ENCODE data around the gene ASTE1.
A peak's percentile ranks its signal among the peaks of the same experiment; 100 is the strongest.

Gene ASTE1

DNA sequence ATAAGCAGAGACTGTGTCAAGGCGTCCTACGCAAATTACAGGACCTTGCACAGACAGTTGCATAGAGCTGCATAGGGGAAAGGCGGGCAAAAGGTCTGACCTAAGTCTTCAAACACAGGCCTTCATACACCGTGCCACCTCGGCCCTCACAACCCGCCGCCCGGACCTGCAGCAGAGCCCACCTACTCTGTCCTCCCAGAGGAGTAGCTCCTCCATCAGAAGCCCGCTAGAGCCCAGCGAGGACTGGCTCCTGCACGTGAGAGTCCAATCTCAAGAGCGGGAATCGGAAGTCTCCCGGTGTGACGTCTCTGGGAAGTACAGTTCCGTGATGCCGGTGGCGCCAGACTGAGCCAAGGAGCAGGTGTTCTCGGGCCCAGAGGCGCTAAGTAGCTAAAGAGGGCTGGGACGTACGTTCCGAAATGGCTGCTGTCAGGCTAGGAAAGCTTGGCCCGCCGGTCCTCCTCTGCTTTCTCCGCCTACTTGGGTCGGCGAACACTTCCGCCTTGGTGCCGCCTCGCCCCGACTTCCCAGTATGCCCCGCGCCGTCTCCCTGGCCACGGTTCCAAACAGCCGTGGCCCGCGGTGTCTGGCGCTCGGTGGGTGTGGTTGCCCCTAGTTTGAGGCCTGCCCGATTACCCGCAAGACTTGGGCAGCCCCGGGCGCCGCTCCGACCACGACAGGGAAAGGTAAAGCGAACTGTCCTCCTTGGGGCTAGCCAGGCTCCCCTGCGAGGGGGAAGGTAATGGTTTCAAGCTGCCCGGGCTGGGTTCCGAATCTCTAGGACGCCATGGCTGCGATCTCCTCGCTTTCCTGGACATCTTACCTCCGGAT lies at the start of gene ASTE1, which contains the start of gene NEK11:
ASTE1 (minus strand) TSS at position 505 of the 831 bp plus-strand sequence. CDS start 1,519 bp downstream, outside the sequence.
NEK11 (plus strand) TSS at position 557 of the 831 bp plus-strand sequence. CDS start 2,832 bp downstream, outside the sequence.
- ATAC-seq = peak; percentile 99
- TF ChIP-seq ZFP3 (CRISPR knock-in tag; IDR thresholded peaks at IDR 0.05) = 0 out of 2 replicates have a peak, but pooled peaks have one; percentile 56
- no peak for TF ChIP-seq CSDC2 (CRISPR knock-in tag; IDR thresholded peaks at IDR 0.05)

GRCh38 chr3:131075632-131076328 lies 49.2 kb upstream of the ASTE1 start:
- no peak for ATAC-seq
- no peak for TF ChIP-seq BACH2 (CRISPR knock-in tag; IDR thresholded peaks at IDR 0.05; ENCODE audit: borderline replicate concordance)
- TF ChIP-seq PATZ1 (CRISPR knock-in tag; IDR thresholded peaks at IDR 0.05; ENCODE audit: borderline replicate concordance) = no peak
- TF ChIP-seq CSRNP3 (CRISPR knock-in tag; IDR thresholded peaks at IDR 0.05) = no peak
- TF ChIP-seq PPARA (CRISPR knock-in tag; IDR thresholded peaks at IDR 0.05; ENCODE audit: borderline replicate concordance) = no peak
- TF ChIP-seq, protein P1, sequence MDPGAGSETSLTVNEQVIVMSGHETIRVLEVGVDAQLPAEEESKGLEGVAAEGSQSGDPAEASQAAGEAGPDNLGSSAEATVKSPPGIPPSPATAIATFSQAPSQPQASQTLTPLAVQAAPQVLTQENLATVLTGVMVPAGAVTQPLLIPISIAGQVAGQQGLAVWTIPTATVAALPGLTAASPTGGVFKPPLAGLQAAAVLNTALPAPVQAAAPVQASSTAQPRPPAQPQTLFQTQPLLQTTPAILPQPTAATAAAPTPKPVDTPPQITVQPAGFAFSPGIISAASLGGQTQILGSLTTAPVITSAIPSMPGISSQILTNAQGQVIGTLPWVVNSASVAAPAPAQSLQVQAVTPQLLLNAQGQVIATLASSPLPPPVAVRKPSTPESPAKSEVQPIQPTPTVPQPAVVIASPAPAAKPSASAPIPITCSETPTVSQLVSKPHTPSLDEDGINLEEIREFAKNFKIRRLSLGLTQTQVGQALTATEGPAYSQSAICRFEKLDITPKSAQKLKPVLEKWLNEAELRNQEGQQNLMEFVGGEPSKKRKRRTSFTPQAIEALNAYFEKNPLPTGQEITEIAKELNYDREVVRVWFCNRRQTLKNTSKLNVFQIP (CRISPR knock-in tag; IDR thresholded peaks at IDR 0.05; ENCODE audit: borderline replicate concordance, low read depth) = no peak
- TF ChIP-seq OSR1 (CRISPR knock-in tag; IDR thresholded peaks at IDR 0.05) = no peak
- TF ChIP-seq ISL1 (CRISPR knock-in tag; IDR thresholded peaks at IDR 0.05) = no peak
- no peak for TF ChIP-seq TOX (CRISPR knock-in tag; IDR thresholded peaks at IDR 0.05; ENCODE audit: borderline replicate concordance)
- no peak for TF ChIP-seq ZFP30 (CRISPR knock-in tag; IDR thresholded peaks at IDR 0.05)
- TF ChIP-seq CREB5 (CRISPR knock-in tag; IDR thresholded peaks at IDR 0.05; ENCODE audit: low read depth) = no peak
- TF ChIP-seq GLIS3 (CRISPR knock-in tag; IDR thresholded peaks at IDR 0.05) = no peak
- no peak for TF ChIP-seq ZNF70 (CRISPR knock-in tag; IDR thresholded peaks at IDR 0.05)
- TF ChIP-seq ARNTL (CRISPR knock-in tag; IDR thresholded peaks at IDR 0.05; ENCODE audit: borderline replicate concordance, low read depth) = no peak
- TF ChIP-seq TSHZ2 (CRISPR knock-in tag; IDR thresholded peaks at IDR 0.05) = no peak

- no peak for ATAC-seq
- TF ChIP-seq ISL1 (CRISPR knock-in tag; IDR thresholded peaks at IDR 0.05) (no peak), CSDC2 (CRISPR knock-in tag; IDR thresholded peaks at IDR 0.05) (no peak), TSHZ2 (CRISPR knock-in tag; IDR thresholded peaks at IDR 0.05) (no peak), TCF4 (CRISPR knock-in tag; IDR thresholded peaks at IDR 0.05; ENCODE audit: borderline replicate concordance) (no peak), BACH2 (CRISPR knock-in tag; IDR thresholded peaks at IDR 0.05; ENCODE audit: borderline replicate concordance) (no peak)
These were observed 46.2 kb upstream of the ASTE1 start for GRCh38 chr3:131072845-131073244.
